GM18498 (cell line): ENCODE results near the gene ZDHHC11B.
"Not testable (repeated sequence)": the region's sequence is repeated elsewhere in the genome, so short reads cannot be mapped to it uniquely, and the experiment has no call there.

Experiments used
- ATAC-seq: cut with Tn5 transposase; IDR thresholded peaks from one replicate; pipeline ENCODE4 v1.9.1; 2021; ENCODE audit warnings: mild to moderate bottlenecking, moderate library complexity; ENCODE audit not compliant: unreplicated experiment

Gene ZDHHC11B

DNA sequence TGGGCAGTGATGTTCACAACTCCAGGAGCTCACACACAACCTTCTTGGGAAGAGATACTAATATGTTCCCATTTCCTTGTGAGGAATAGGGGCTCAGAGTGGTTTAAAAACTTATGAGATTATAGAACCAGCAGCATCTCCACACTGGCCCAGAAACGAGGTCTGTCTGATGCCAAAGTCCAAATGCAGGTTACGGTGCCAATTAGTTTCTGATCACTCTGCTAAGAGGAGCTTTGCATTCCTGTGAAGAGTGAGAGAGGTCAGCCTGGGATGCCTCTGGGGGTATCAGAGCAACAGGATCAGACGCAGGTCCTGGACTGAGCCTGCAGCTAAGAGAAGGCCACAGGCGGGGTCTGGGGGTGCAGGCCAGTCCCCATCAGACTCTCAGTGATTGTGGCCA is 61.2 kb downstream of the ZDHHC11B start:
- not testable (repeated sequence) for ATAC-seq

GRCh38 chr5:719379-719778 is 65.2 kb downstream of the ZDHHC11B start:
- ATAC-seq: not testable (repeated sequence)

DNA sequence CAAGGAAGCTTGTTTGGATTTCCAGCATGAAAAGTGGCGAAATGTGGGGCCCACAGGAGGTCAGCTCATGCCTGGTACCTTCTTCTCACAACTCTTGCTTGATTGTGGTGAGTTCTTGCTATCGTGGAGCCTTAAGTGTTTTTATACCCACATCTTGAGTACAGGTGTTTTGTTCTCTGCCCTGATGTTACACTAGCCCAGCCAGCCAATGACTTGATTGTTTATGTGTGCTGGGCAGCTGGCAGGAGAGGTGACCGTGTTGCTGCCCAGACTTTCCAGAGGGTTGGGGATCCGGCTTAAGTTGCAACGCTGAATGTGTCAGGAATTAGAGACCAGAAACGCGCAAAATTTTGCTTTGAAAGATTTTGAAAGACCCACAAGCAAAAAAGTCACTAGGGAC is 67.4 kb downstream of the ZDHHC11B start:
- no peak for ATAC-seq

GRCh38 chr5:716740-717139 is 67.8 kb downstream of the ZDHHC11B start:
- ATAC-seq: not testable (repeated sequence)

- ATAC-seq: not testable (repeated sequence)
Observed at GRCh38 chr5:715636-716035, 68.9 kb downstream of the ZDHHC11B start.

GRCh38 chr5:714215-715118 is 70.1 kb downstream of the ZDHHC11B start:
- ATAC-seq: not testable (repeated sequence)

DNA sequence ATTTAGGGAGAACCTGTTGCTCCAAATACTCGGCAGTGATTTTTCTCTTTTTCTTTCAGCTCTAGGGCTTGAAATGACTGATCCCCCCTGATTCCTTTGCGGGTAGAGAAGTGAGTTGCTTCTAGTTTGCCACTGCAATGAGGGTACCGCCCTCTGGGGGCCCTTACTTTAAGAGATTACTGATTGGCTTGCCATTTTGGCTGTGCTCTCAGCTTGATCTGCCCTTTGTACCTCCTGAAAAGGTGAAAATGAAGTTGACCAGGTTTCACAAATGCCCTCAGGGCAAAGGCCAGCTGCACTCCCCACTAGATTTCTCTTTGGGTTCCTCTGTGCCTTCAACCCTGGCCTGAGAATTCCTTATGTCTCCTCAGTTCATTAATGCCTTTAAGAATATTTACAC is 70.8 kb downstream of the ZDHHC11B start:
- not testable (repeated sequence) for ATAC-seq

DNA sequence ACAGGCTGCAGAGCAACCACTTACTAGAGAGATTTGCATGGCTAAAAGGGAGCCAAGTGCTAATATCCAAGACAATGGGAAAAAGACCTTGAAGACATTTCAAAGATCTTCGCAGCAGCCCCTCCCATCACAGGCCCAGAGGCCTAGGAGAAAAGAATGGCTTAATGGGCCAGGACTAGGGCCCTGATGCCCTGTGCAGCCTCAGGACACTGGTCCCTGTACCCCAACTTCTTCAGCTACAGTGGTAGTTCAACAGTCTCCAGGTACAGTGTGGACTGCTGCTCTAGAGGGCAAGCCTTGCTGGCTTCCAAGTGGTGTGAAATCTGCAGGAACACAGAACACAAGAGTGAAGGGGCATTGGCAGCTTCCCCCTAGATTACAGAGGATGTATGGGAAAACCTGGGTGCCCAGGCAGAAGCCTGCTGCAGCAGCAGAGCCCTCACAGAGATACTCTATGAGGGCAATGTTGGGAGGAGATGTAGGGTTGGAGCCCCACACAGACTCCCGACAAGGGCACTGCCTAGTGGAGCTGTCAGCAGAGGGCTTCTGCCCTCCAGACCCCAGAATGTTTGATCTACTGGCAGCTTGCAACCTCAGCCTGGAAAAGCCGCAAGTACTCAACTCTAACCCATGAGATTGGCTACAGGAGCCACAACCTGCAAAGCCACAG is 75.5 kb downstream of the ZDHHC11B start:
- not testable (repeated sequence) for ATAC-seq

- ATAC-seq: not testable (repeated sequence)
Observed at GRCh38 chr5:708374-708773, 76.2 kb downstream of the ZDHHC11B start.

GRCh38 chr5:706127-706526 is 78.4 kb downstream of the ZDHHC11B start:
- ATAC-seq: not testable (repeated sequence)

GRCh38 chr5:696753-697702 is 87.5 kb downstream of the ZDHHC11B start:
- ATAC-seq: not testable (repeated sequence)

DNA sequence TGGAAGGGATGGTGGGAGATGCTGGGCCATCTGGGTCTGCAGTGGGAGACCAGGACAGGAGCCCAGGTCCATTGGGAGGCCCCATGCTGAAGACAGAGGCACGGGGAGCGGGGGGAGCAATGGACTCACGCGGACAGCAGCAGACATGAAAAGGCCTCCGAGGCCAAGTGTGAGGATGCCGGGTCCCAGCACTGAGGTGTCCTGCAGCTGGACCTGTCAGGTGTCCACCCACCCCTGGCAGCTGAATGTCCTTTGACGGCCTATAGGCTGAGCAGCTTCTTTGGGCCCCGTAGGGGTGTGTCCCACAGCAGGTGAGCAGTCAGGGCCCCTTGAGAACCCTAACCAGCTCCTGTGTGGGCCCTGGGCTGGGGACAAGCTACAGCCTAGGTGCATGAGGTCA is 88.3 kb downstream of the ZDHHC11B start:
- not testable (repeated sequence) for ATAC-seq

DNA sequence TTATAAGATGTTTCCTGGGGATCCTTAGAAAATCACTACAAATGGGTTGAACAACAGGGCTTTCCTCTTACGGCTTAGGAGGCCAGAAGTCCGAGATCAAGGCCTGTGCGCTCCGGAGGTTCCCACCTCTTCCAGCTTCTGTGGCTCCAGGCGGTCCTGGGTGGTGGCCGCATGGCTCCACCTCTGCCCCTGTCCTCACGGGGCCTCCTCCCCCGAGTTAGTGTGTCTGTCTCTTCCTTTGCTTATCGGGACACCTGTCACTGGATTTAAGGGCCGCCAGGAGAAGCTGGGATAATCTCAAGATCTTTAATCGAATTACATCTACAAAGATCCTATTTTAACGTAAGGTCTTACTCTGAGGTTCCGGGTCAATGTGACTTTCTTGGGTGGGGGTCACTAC is 89.1 kb downstream of the ZDHHC11B start:
- ATAC-seq: not testable (repeated sequence)

GRCh38 chr5:694042-694431 is 90.5 kb downstream of the ZDHHC11B start:
- ATAC-seq: not testable (repeated sequence)

DNA sequence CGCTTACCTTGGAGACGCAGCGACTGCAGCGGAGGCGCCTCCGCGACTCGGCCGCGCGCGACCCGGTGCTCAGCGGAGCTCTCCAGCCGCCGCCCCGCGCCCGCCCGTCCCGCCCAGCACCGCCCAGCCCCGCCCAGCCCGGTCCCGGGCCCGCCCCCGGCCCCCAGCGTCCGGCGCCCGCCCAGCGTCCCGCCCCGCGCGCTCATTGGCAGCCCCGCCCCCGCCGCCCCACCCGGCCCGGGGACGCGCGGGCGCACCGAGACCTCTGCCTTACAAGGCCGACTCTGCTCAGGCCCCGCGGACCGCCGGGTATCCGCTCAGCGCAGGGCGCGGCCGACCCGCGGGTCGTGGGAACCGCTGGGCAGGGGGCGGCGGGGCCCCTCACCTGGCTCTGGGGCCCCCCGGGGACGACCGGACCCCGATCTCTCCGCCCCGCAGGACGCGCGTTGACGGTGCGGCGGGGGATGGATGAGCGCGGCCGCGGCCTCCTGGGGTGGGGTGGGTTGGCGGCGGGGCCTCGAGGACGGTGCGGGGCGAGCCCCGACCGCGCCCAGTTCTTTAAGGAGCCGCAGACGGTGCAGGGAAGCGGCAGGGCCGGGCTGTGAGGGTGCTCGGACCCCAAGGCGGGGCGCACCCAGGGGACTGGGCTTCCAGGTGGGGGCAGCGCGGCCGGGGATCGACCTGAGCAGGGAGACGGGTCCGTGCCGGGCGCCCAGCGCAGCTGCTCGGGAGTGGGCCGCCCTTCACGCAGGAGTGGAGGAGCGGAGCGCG is 91.1 kb downstream of the ZDHHC11B start, which contains the start of gene TPPP:
TSS of gene TPPP (minus strand) at position 82 of the 771 bp plus-strand sequence. CDS start 15,292 bp downstream, outside the sequence.
- peak; percentile 79 for ATAC-seq

DNA sequence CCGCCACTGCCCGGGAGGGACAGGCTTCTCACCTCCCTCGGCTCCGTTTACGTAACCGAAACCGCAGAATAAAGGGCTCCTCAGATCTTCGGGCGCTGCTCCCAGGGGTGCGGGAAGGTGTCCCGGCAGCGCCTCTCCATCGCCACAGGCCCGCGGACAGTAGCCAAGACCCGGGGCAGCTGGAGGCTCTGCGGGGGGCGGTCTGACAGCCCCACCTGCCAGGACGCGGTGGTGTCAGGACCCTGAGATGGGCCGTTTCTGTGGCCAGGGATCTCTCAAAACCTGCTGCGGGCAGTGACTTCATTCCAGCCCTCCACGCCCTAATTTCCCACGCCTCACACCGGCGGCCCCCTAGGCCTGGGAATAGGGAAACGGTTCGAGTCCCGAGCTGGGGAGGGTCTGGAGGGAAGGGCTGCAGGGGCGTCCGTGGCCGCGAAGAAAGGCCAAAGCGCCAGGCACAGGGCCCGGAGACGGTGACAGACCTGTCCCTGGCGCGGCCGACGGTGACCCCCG is 91.9 kb downstream of the ZDHHC11B start:
- peak; percentile 24 for ATAC-seq

- ATAC-seq: no peak
Observed at GRCh38 chr5:691817-692528, 92.6 kb downstream of the ZDHHC11B start.

DNA sequence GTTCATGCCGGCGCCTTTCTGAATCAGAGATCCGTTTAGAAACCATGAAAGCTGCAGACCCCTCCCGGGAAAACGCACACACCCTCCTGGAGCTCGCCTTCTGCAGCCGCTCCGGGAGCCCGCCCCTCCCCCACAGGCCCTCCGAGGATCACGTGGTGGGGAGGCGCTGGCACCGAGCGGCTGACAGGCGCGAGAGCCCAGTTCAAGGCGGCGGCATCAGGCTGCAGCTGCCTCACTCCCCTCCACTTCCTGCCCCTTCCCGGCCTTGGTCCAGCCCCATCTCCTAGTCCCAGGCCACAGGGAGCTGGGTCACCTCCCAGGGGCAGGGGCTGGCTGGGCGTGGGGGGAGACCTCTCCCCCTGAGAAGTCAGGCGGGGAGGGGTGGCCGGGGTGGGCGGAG is 93.5 kb downstream of the ZDHHC11B start:
- not testable (repeated sequence) for ATAC-seq

DNA sequence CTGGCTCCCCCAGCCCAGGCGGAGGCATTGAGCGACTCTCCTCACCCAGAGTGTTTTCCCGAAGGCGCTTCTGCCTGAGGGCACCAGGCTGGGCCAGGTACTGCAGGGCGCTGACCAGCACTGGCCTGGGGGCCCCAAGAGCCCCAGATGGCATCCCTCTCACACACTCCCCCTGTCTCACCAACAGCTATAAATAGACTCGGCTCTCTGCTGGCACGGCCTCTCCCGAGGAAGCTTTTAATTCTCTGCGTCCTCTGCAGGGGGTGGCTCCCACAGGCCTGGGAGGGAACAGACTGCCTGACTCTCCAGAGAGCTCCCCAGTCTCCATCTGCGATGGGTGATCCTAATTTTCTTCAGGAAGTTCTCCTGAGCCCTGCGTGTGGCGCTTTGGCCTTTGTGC is 94.2 kb downstream of the ZDHHC11B start:
- ATAC-seq: not testable (repeated sequence)
